Left ventricle myocardium inferior (tissue), 1 donor: ENCODE data around the gene NCAPD2. TPM values are rescaled to one million over a fixed set of nuclear protein-coding genes. Genes with fewer than 3 reads are reported as not detected.

ENCODE experiments used
- DNase-seq: peaks from one replicate; pipeline ENCODE4 v3.0.0-alpha.2; 2020
- H3K27ac ChIP-seq: fragments of 200-600 bp; replicated peaks from 2 replicates; pipeline ENCODE4 v1.8.0; 2021
- H3K27me3 ChIP-seq: fragments of 200-600 bp; 2 replicates; pipeline ENCODE4 v1.8.0; 2021; ENCODE audit warnings: low read depth
- H3K36me3 ChIP-seq: fragments of 200-600 bp; 2 replicates; pipeline ENCODE4 v1.8.0; 2021
- H3K4me1 ChIP-seq: fragments of 200-600 bp; 2 replicates; pipeline ENCODE4 v1.8.0; 2021
- H3K4me3 ChIP-seq: fragments of 200-600 bp; 2 replicates; pipeline ENCODE4 v1.8.0; 2021; ENCODE audit warnings: mild to moderate bottlenecking, moderate library complexity
- H3K9me3 ChIP-seq: fragments of 200-600 bp; replicated peaks from 2 replicates; pipeline ENCODE4 v1.8.0; 2021
- intact Hi-C: fragments of 100-400 bp; cut with micrococcal nuclease; formaldehyde crosslinking; loops from one replicate; pipeline ENCODE4 v1.11.0; 2022
- total RNA-seq: library from RNA; stranded (reverse); fragmentation: NEBNext Ultra II Directional; extraction: Animal tissue kit (Norgen Biotek cat#: 25700); gene quantifications from one replicate; pipeline ENCODE4 v1.2.1, GENCODE V29; 2021
- TF ChIP-seq, protein P1 (sequence below): fragments of 200-600 bp; IDR thresholded peaks from 2 replicates; pipeline ENCODE4 v1.8.0; 2021; ENCODE audit warnings: antibody characterized with exemption, mild to moderate bottlenecking, borderline replicate concordance
- donor health status: DM: no; HTN: yes; CAD: no; lungs with severe emphysema.

The NCAPD2 gene
- total RNA-seq, 1 donor from 2014 or later: 9.2 TPM

DNA sequence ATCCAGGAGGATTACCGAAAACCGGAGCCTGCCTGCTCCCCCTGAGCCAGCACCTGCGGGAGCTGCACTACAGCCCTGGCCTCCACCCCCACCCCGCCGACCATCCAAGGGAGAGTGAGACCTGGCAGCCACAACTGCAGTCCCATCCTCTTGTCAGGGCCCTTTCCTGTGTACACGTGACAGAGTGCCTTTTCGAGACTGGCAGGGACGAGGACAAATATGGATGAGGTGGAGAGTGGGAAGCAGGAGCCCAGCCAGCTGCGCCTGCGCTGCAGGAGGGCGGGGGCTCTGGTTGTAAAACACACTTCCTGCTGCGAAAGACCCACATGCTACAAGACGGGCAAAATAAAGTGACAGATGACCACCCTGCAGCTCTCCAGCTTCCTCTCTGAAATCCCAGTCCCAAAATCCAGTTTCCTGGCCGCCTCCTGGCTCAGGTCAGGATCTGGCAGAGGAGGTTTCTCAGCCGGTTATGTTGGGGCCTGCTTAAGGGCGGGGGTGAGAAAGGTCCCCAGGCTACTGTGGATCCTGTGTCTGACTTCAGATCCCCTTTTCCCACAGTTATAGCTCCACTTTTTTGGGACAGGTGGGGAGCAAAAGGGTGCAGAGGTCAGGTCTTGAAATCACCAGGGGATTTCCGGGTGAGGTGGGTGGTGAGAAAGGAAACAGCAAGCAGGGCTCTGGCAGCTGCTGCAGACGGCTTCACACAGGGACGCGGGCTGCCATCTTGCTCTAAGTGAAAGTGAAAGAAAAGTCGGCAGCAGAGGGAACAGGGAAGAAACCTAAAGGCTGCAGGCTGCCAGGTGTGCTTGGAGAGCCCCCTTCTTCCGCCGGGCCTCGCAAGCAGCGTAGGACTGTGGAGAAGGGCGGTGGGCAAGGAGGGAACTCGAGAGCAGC lies 42.3 kb upstream of the NCAPD2 start, which contains the start of gene TAPBPL:
Gene TAPBPL (plus strand): TSS at position 695 of the 897 bp plus-strand sequence. CDS start 207 bp downstream, outside the sequence.
- peaks cover 41% of the 10 kb centered on the region for H3K36me3 ChIP-seq
- H3K9me3 ChIP-seq: no peaks in the 10 kb centered on the region
- H3K27ac ChIP-seq: peak within 1 kb of the TSS; percentile 99
- intact Hi-C loops: no loop called here
- TF ChIP-seq, protein P1, sequence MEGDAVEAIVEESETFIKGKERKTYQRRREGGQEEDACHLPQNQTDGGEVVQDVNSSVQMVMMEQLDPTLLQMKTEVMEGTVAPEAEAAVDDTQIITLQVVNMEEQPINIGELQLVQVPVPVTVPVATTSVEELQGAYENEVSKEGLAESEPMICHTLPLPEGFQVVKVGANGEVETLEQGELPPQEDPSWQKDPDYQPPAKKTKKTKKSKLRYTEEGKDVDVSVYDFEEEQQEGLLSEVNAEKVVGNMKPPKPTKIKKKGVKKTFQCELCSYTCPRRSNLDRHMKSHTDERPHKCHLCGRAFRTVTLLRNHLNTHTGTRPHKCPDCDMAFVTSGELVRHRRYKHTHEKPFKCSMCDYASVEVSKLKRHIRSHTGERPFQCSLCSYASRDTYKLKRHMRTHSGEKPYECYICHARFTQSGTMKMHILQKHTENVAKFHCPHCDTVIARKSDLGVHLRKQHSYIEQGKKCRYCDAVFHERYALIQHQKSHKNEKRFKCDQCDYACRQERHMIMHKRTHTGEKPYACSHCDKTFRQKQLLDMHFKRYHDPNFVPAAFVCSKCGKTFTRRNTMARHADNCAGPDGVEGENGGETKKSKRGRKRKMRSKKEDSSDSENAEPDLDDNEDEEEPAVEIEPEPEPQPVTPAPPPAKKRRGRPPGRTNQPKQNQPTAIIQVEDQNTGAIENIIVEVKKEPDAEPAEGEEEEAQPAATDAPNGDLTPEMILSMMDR: no peak
- peak within 1 kb of the TSS; percentile 90 for H3K4me3 ChIP-seq
- H3K27me3 ChIP-seq: no peaks in the 10 kb centered on the region
- H3K4me1 ChIP-seq: peaks cover 34% of the 10 kb centered on the region
- peak; percentile 86 for DNase-seq

- Histone ChIP-seq H3K27me3 (no peaks in the 10 kb centered on the region), H3K4me3 (peak overlapping the region; percentile 90), H3K27ac (peak overlapping the region; percentile 99), H3K36me3 (peaks cover 49% of the 10 kb centered on the region), H3K9me3 (no peaks in the 10 kb centered on the region), H3K4me1 (peaks cover 34% of the 10 kb centered on the region)
- intact Hi-C loops: no loop called here
- TF ChIP-seq, protein P1: no peak
- DNase-seq: no peak
Observed at GRCh38 chr12:6452245-6452943, 41.5 kb upstream of the NCAPD2 start.

- Histone ChIP-seq H3K4me3 (peak overlapping the region; percentile 90), H3K27me3 (no peaks in the 10 kb centered on the region), H3K27ac (peak overlapping the region; percentile 99), H3K4me1 (peaks cover 34% of the 10 kb centered on the region), H3K36me3 (peaks cover 54% of the 10 kb centered on the region), H3K9me3 (no peaks in the 10 kb centered on the region)
- DNase-seq: peak; percentile 39
- TF ChIP-seq, protein P1: no peak
- intact Hi-C loops: no loop called here
Observed at GRCh38 chr12:6452944-6453630, 40.8 kb upstream of the NCAPD2 start.

GRCh38 chr12:6457220-6457945 lies 36.5 kb upstream of the NCAPD2 start:
- intact Hi-C loops: no loop called here
- H3K9me3 ChIP-seq: no peaks in the 10 kb centered on the region
- TF ChIP-seq, protein P1: no peak
- H3K27me3 ChIP-seq: no peaks in the 10 kb centered on the region
- peaks cover 92% of the 10 kb centered on the region for H3K36me3 ChIP-seq
- H3K4me3 ChIP-seq: no peak overlapping the region
- no peak for DNase-seq
- no peak overlapping the region for H3K27ac ChIP-seq
- H3K4me1 ChIP-seq: peaks cover 34% of the 10 kb centered on the region
